DOHH2 (cell line): ENCODE measurements around the gene PDE4C.

Source experiments
- EZH2phosphoT487 ChIP-seq: fragments of 200-600 bp; sonication (generic); IDR thresholded peaks from 2 replicates; pipeline ENCODE4 v1.6.1; 2017; ENCODE audit warnings: borderline replicate concordance, mild to moderate bottlenecking, antibody characterized with exemption, low read length, moderate library complexity, mixed read lengths
- TF ChIP-seq, protein P1 (sequence below): fragments of 200-600 bp; sonication (generic); IDR thresholded peaks from one replicate; pipeline ENCODE4 v1.5.1; 2014; ENCODE audit warnings: antibody characterized with exemption, mild to moderate bottlenecking, low read depth, low read length; ENCODE audit not compliant: poor library complexity, severe bottlenecking

DNA sequence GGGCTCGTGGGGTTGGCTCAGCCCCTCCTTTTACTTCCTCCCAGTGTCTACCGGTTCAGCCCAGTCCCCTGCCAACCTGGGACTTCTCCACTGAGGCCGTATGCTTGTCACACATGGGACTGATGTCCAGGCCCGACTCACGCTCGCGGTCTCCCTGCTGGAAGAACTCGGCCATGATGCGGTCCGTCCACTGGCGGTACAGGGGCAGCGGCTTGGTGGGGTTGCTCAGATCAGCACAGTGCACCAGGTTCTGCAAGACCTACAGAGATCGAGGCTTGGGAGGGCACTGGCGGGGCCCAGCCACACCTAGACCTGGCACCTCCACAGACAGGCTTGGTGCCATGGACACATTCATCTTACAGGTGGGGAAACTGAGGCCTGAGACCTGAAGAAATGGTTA is 14.6 kb downstream of the PDE4C start:
- TF ChIP-seq, protein P1, sequence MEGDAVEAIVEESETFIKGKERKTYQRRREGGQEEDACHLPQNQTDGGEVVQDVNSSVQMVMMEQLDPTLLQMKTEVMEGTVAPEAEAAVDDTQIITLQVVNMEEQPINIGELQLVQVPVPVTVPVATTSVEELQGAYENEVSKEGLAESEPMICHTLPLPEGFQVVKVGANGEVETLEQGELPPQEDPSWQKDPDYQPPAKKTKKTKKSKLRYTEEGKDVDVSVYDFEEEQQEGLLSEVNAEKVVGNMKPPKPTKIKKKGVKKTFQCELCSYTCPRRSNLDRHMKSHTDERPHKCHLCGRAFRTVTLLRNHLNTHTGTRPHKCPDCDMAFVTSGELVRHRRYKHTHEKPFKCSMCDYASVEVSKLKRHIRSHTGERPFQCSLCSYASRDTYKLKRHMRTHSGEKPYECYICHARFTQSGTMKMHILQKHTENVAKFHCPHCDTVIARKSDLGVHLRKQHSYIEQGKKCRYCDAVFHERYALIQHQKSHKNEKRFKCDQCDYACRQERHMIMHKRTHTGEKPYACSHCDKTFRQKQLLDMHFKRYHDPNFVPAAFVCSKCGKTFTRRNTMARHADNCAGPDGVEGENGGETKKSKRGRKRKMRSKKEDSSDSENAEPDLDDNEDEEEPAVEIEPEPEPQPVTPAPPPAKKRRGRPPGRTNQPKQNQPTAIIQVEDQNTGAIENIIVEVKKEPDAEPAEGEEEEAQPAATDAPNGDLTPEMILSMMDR: no peak
- no peak for TF ChIP-seq EZH2phosphoT487
